DOHH2 (cell line): Measurements from ENCODE around the gene PPCS.

ENCODE experiments used
- EZH2phosphoT487 ChIP-seq: fragments of 200-600 bp; sonication (generic); IDR thresholded peaks from 2 replicates; pipeline ENCODE4 v1.6.1; 2017; ENCODE audit warnings: borderline replicate concordance, mild to moderate bottlenecking, antibody characterized with exemption, low read length, moderate library complexity, mixed read lengths
- TF ChIP-seq, protein P1 (sequence below): fragments of 200-600 bp; sonication (generic); IDR thresholded peaks from one replicate; pipeline ENCODE4 v1.5.1; 2014; ENCODE audit warnings: antibody characterized with exemption, mild to moderate bottlenecking, low read depth, low read length; ENCODE audit not compliant: poor library complexity, severe bottlenecking

DNA sequence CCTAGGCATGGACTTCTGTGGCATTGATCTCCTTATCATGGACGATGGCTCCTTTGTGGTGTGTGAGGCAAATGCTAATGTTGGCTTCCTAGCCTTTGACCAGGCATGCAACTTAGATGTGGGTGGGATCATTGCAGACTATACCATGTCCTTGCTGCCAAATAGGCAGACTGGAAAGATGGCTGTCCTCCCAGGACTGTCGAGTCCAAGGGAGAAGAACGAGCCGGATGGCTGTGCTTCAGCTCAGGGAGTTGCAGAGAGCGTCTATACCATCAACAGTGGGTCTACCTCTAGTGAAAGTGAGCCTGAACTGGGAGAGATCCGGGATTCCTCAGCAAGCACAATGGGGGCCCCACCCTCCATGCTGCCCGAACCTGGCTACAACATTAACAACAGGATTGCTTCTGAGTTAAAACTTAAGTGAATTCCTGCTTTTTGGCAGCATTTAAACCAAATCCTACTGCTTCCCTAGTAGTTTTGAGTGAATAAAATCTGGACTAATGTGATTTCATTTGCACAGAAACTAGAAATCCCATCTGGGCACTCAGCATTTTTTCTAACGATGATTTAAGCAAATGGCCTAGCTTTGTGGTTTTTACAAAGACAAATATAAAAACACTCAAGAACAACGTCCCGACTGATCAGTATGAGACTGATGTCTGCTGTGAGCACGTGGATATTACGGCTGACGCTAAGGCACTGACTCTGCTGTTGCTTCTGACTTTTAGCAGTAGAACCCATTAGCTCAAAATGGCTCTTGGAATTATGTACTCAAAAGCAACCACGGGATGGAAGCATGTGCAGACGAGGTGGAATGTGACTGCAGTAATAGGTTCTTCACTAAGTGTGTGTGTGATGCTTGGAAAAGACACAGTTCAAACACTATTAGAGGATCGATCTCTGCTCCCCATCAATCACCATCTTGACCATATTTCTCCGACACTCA, 41.5 kb upstream of the PPCS start:
- TF ChIP-seq, protein P1, sequence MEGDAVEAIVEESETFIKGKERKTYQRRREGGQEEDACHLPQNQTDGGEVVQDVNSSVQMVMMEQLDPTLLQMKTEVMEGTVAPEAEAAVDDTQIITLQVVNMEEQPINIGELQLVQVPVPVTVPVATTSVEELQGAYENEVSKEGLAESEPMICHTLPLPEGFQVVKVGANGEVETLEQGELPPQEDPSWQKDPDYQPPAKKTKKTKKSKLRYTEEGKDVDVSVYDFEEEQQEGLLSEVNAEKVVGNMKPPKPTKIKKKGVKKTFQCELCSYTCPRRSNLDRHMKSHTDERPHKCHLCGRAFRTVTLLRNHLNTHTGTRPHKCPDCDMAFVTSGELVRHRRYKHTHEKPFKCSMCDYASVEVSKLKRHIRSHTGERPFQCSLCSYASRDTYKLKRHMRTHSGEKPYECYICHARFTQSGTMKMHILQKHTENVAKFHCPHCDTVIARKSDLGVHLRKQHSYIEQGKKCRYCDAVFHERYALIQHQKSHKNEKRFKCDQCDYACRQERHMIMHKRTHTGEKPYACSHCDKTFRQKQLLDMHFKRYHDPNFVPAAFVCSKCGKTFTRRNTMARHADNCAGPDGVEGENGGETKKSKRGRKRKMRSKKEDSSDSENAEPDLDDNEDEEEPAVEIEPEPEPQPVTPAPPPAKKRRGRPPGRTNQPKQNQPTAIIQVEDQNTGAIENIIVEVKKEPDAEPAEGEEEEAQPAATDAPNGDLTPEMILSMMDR: no peak
- TF ChIP-seq EZH2phosphoT487: no peak
